Measurements from ENCODE around the gene PRRX2. TPM values are rescaled to one million over a fixed set of nuclear protein-coding genes. Genes with fewer than 3 reads are reported as not detected.

PRRX2 gene
- total and polyA plus RNA-seq, 2 of the 13 experiments (the other 11 are each of a cell fraction or from before 2014, with no cell fraction given), result 0.05 TPM; not detected in 1

GRCh38 chr9:129631674-129632129 is 33.7 kb upstream of the PRRX2 start:
- Histone ChIP-seq H3K36me3 (replicated peaks in 1 of 2; ENCODE audit: control insufficient read depth in 1 of 2, insufficient read depth in 2 of 2, low read length in 2 of 2) (peaks cover 38 to 72% of the 10 kb centered on the region in 2 experiments), H3K27me3 (ENCODE audit: control insufficient read depth in 1 of 2, insufficient read depth in 2 of 2, low read length in 2 of 2) (no peaks in the 10 kb centered on the region), H3K9ac (ENCODE audit: insufficient read depth, low read depth, low read length) (no peak overlapping the region), H3K4me2 (ENCODE audit: low read depth, low read length) (no peak overlapping the region), H3K27ac (ENCODE audit: extremely low read length, insufficient read depth, low read length) (no peak overlapping the region), H3K4me1 (ENCODE audit: insufficient read depth, low read length) (peaks cover 43% of the 10 kb centered on the region), H2AFZ (ENCODE audit: low read length) (no peak overlapping the region), H3K9me3 (ENCODE audit: low read length) (no peaks in the 10 kb centered on the region), H3K4me3 (replicated peaks in 1 of 3; ENCODE audit: insufficient read depth in 1 of 3, low read depth in 2 of 3, low read length in 3 of 3) (no peak overlapping the region), H4K20me1 (ENCODE audit: insufficient read depth, low read length) (peaks cover 58% of the 10 kb centered on the region), H3K79me2 (ENCODE audit: insufficient read depth, low read length) (peaks cover 65% of the 10 kb centered on the region)
- ATAC-seq (no peak), DNase-seq (ENCODE audit: low spot score) (no peak), FAIRE-seq (no peak)
- no TSS peak for BruUV-seq (replicated peaks)
- intact Hi-C loops (cut with micrococcal nuclease; ENCODE audit: unreplicated experiment) (no loop called here), in situ Hi-C loops (cut with HindIII; ENCODE audit: extremely low pct_ligation_motif_present, low pct_unique_long_range_greater_than_20kb) (no loop called here)
- TF ChIP-seq RFXANK (CRISPR knock-in tag; IDR thresholded peaks at IDR 0.05), result no peak
- no peak for TF ChIP-seq CHD4 (IDR thresholded peaks at IDR 0.05; ENCODE audit: borderline replicate concordance, low read length)
- TF ChIP-seq ZSCAN21 (CRISPR knock-in tag; IDR thresholded peaks at IDR 0.05; ENCODE audit: borderline replicate concordance), result no peak
- no peak for TF ChIP-seq FLYWCH1 (CRISPR knock-in tag; IDR thresholded peaks at IDR 0.05)
- no peak for TF ChIP-seq GLI4 (CRISPR knock-in tag; IDR thresholded peaks at IDR 0.05; ENCODE audit: borderline replicate concordance)
- no peak for TF ChIP-seq SKIL (CRISPR knock-in tag; IDR thresholded peaks at IDR 0.05; ENCODE audit: borderline replicate concordance)
- no peak for TF ChIP-seq GMEB2 (CRISPR knock-in tag; IDR thresholded peaks at IDR 0.05; ENCODE audit: low read depth)
- TF ChIP-seq TMF1 (CRISPR knock-in tag; IDR thresholded peaks at IDR 0.05; ENCODE audit: low read depth), result no peak
- no peak for TF ChIP-seq ZNF230 (CRISPR knock-in tag; IDR thresholded peaks at IDR 0.05)
- TF ChIP-seq NFKB2 (CRISPR knock-in tag; IDR thresholded peaks at IDR 0.05; ENCODE audit: borderline replicate concordance), result no peak
- no peak for TF ChIP-seq TFDP1 (CRISPR knock-in tag; IDR thresholded peaks at IDR 0.05; ENCODE audit: borderline replicate concordance)
- no peak for TF ChIP-seq ARHGAP35 (CRISPR knock-in tag; IDR thresholded peaks at IDR 0.05; ENCODE audit: borderline replicate concordance)
- no peak for TF ChIP-seq SKI (IDR thresholded peaks at IDR 0.05; ENCODE audit: partially characterized antibody)
- TF ChIP-seq U2AF1 (optimal IDR thresholded peaks at IDR 0.05; ENCODE audit: low read depth, low read length), result no peak
- no peak for TF ChIP-seq CBX1 (IDR thresholded peaks at IDR 0.05; ENCODE audit: low read depth)
- TF ChIP-seq FUBP1 (CRISPR knock-in tag; IDR thresholded peaks at IDR 0.05; ENCODE audit: borderline replicate concordance), result no peak
- no peak for TF ChIP-seq KDM4B (CRISPR knock-in tag; IDR thresholded peaks at IDR 0.05)
- CTCF ChIA-PET (ENCODE audit: low intra/inter-chr PET ratio, low total read pairs), result no interaction called here
- WGBS (ENCODE audit: low lambda C conversion rate), result 99% methylated on average over 19 of the region's 19 CpGs
- POLR2A ChIA-PET, result no interaction called here

Data from HepG2 (cell line).